HG03565 (cell line): Measurements from ENCODE around the gene NGRN.

Experiments used
- ATAC-seq: cut with Tn5 transposase; IDR thresholded peaks from one replicate; pipeline ENCODE4 v1.9.1; 2021; ENCODE audit warnings: mild to moderate bottlenecking, moderate library complexity; ENCODE audit not compliant: unreplicated experiment

Gene NGRN

GRCh38 chr15:90265271-90266060 is at the start of gene NGRN:
TSS of gene NGRN (plus strand) at chr15:90265672. CDS start at chr15:90265713, 41 bp downstream.
- peak; percentile 86 for ATAC-seq

- ATAC-seq = no peak
Measured at GRCh38 chr15:90217671-90218394, 47.6 kb upstream of the NGRN start.

GRCh38 chr15:90219421-90220141 is 45.9 kb upstream of the NGRN start:
- ATAC-seq = no peak

- no peak for ATAC-seq
Measured at GRCh38 chr15:90221246-90221900, 44.1 kb upstream of the NGRN start.

GRCh38 chr15:90222547-90222946 is 42.9 kb upstream of the NGRN start:
- no peak for ATAC-seq

GRCh38 chr15:90223441-90224165 is 41.9 kb upstream of the NGRN start:
- ATAC-seq = no peak

- no peak for ATAC-seq
Measured at GRCh38 chr15:90225047-90225446, 40.4 kb upstream of the NGRN start.

GRCh38 chr15:90225504-90226234 is 39.8 kb upstream of the NGRN start:
- no peak for ATAC-seq

- no peak for ATAC-seq
Measured at GRCh38 chr15:90227336-90227735, 38.1 kb upstream of the NGRN start.

GRCh38 chr15:90227816-90228772 is 37.4 kb upstream of the NGRN start:
- no peak for ATAC-seq

- no peak for ATAC-seq
Measured at GRCh38 chr15:90228960-90229359, 36.5 kb upstream of the NGRN start.

GRCh38 chr15:90230071-90230494 is 35.4 kb upstream of the NGRN start:
- no peak for ATAC-seq

- ATAC-seq = no peak
Measured at GRCh38 chr15:90230610-90231009, 34.9 kb upstream of the NGRN start.

- no peak for ATAC-seq
Measured at GRCh38 chr15:90231028-90232017, 34.1 kb upstream of the NGRN start.

GRCh38 chr15:90232196-90232595 is 33.3 kb upstream of the NGRN start:
- ATAC-seq = no peak

GRCh38 chr15:90232941-90233386 is 32.5 kb upstream of the NGRN start:
- ATAC-seq = no peak

GRCh38 chr15:90233387-90234095 is 31.9 kb upstream of the NGRN start, which contains the start of gene CIB1:
TSS of gene CIB1 (minus strand) at chr15:90233941. CDS start at chr15:90233885, 56 bp downstream.
- peak; percentile 75 for ATAC-seq
